Erythroblast (primary cell): ENCODE results near the gene SEC11A.

Experiments
- GATA1 ChIP-seq: IDR thresholded peaks from 2 replicates; pipeline ENCODE4 v1.6.1; 2011; ENCODE audit warnings: low read depth, mild to moderate bottlenecking, control low read depth, low read length, moderate library complexity
- POLR2A ChIP-seq: IDR thresholded peaks from 2 replicates; pipeline ENCODE4 v1.6.1; 2011; ENCODE audit warnings: mild to moderate bottlenecking, low read length

DNA sequence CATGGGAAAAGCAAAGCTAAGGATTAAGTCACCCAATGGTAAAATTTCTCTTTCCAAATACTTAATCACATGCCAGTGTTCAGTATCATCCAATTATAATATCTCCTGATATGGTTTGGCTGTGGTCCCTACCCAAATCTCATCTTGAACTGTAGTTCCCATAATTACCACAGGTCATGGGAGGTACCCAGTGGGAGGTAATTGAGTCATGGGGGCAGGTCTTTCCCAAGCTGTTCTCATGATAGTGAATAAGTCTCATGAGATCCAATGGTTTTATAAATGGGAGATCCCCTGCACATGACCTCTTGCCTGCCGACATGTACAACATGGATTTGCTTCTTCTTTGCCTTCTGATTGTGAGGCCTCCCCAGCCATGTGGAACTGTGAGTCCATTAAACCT is 31.8 kb downstream of the SEC11A start:
- TF ChIP-seq POLR2A (no peak), GATA1 (no peak)
